ENCODE results near the gene UHRF1. TPM values are rescaled to one million over a fixed set of nuclear protein-coding genes. Genes with fewer than 3 reads are reported as not detected.

Gene UHRF1
- total RNA-seq, 2 donors from 2014 or later: 6.3 to 48.5 TPM

DNA sequence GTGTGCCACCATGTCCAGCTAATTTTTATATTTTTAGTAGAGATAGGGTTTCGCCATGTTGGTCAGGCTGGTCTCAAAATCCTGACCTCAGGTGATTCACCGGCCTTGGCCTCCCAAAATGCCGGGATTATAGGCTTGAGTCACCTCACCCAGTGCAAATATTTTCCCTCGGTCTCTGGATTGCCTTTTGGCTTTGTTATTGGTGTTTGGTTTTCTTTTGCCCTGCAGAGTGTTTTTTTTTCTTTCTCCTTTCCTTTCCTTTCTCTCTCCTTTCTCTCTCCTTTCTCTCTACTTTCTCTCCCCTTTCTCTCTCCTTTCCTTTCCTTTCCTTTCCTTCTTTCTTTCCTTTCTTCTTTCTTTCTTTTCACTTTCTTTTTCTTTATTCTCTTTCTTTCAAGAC lies 92.8 kb downstream of the UHRF1 start:
- Histone ChIP-seq H3K4me1 (peaks cover 5% of the 10 kb centered on the region), H3K27ac (no peak overlapping the region), H3K9me3 (no peaks in the 10 kb centered on the region), H3K36me3 (no peaks in the 10 kb centered on the region), H3K27me3 (no peaks in the 10 kb centered on the region), H3K9ac (ENCODE audit: low read depth in 2 of 2, low read length in 2 of 2) (no peak overlapping the region), H3K4me3 (no peak overlapping the region)
- DNase-seq: no peak
- intact Hi-C loops (cut with DNase I): no loop called here
- TF ChIP-seq, protein P1, sequence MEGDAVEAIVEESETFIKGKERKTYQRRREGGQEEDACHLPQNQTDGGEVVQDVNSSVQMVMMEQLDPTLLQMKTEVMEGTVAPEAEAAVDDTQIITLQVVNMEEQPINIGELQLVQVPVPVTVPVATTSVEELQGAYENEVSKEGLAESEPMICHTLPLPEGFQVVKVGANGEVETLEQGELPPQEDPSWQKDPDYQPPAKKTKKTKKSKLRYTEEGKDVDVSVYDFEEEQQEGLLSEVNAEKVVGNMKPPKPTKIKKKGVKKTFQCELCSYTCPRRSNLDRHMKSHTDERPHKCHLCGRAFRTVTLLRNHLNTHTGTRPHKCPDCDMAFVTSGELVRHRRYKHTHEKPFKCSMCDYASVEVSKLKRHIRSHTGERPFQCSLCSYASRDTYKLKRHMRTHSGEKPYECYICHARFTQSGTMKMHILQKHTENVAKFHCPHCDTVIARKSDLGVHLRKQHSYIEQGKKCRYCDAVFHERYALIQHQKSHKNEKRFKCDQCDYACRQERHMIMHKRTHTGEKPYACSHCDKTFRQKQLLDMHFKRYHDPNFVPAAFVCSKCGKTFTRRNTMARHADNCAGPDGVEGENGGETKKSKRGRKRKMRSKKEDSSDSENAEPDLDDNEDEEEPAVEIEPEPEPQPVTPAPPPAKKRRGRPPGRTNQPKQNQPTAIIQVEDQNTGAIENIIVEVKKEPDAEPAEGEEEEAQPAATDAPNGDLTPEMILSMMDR (IDR thresholded peaks at IDR 0.05): no peak

DNA sequence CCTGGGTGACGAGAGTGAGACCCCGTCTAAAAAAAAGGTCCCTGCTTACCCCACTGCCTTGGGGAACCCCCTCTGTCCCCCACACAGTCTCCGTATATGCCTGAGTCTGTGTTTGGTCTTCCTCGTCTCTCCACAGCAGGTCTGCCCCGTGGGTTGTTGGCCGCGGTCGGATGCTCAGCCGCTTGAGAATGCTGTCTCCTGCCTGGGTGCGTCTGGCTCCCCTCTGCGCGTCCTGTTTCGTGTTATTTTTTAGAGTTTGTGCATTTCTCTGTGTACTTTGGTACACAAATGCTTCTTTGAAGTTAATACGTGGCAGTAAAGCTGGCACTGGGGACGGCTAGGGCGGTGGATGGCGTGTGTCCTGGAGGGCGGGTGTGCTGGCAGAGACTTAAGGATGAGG lies 94.5 kb downstream of the UHRF1 start:
- intact Hi-C loops (cut with DNase I): no loop called here
- H3K4me1 ChIP-seq: peaks cover 5% of the 10 kb centered on the region
- no peak overlapping the region for H3K4me3 ChIP-seq
- TF ChIP-seq, protein P1 (IDR thresholded peaks at IDR 0.05): no peak
- no peaks in the 10 kb centered on the region for H3K36me3 ChIP-seq
- no peaks in the 10 kb centered on the region for H3K27me3 ChIP-seq
- no peaks in the 10 kb centered on the region for H3K9me3 ChIP-seq
- H3K9ac ChIP-seq (ENCODE audit: low read depth in 2 of 2, low read length in 2 of 2): no peak overlapping the region
- no peak for DNase-seq
- H3K27ac ChIP-seq: no peak overlapping the region

DNA sequence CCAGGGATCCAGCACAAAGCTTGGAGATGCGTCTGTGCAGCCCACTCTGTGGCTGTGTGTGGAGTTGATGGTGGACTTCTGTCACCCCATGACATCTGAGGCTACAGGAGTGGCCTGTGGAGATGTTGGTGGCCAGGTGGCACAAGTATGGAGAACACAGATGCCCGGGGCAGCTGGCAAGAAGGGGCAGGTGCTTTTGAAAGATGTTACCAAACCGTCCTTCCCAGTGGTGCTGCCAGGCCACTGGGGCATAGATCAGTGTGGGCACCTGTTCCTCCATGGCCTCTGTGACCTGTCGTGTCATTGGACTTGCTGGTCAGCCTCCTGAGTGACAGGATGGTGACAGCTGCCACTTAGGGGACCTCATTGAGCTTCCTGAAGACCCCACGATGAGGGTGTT lies 95.8 kb downstream of the UHRF1 start:
- H3K9me3 ChIP-seq: no peaks in the 10 kb centered on the region
- TF ChIP-seq, protein P1 (IDR thresholded peaks at IDR 0.05): no peak

DNA sequence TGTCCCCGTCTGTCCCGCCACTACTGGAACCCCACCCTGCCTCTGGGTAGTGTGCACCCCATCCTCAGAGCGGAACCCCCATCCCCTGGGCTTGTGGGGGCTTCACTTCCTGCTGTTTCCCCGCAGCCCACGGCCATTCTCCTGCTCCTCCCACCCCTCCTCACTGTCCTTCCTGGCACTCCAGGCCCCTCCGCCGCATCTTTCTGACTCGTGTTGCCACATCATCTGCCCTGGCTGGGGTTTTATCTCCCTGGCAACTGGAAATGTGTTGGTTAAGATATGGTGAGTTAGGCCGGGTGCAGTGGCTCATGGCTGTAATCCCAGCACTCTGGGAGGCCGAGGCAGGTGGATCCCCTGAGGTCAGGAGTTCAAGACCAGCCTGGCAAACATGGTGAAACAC lies 96.9 kb downstream of the UHRF1 start:
- Histone ChIP-seq H3K27ac (no peak overlapping the region), H3K9me3 (no peaks in the 10 kb centered on the region), H3K36me3 (no peaks in the 10 kb centered on the region), H3K4me1 (peaks cover 5% of the 10 kb centered on the region), H3K9ac (ENCODE audit: low read depth in 2 of 2, low read length in 2 of 2) (no peak overlapping the region), H3K27me3 (no peaks in the 10 kb centered on the region), H3K4me3 (no peak overlapping the region)
- intact Hi-C loops (cut with DNase I): no loop called here
- TF ChIP-seq, protein P1 (IDR thresholded peaks at IDR 0.05): no peak
- no peak for DNase-seq

More for the DNA sequence above, 95.8 kb downstream of the UHRF1 start:
- Histone ChIP-seq H3K4me1 (peaks cover 5% of the 10 kb centered on the region), H3K9ac (ENCODE audit: low read depth in 2 of 2, low read length in 2 of 2) (no peak overlapping the region), H3K4me3 (no peak overlapping the region), H3K27ac (no peak overlapping the region), H3K36me3 (no peaks in the 10 kb centered on the region), H3K27me3 (no peaks in the 10 kb centered on the region)
- intact Hi-C loops (cut with DNase I): no loop called here
- no peak for DNase-seq

DNA sequence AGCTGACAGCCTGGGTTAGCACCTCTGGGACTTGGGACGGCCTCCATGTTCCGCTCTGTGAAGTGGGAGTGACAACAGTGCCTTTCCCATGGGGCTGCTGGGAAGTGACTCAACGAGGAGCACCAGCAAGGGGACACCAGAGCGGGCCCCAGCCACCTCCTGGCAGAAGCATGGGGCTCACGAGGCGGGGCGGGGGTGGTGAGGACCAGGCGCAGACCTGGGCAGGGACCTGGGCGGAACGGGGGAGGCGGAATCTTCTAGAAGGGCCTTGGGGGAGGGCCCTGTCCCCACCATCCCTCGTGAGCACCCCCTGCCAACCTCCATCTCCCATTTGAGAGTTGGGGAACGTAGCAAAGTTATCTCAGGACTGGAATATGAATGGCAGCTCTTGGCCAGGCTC lies 97.5 kb downstream of the UHRF1 start:
- no peaks in the 10 kb centered on the region for H3K9me3 ChIP-seq
- no peaks in the 10 kb centered on the region for H3K36me3 ChIP-seq
- no peak overlapping the region for H3K4me3 ChIP-seq
- H3K27ac ChIP-seq: no peak overlapping the region
- DNase-seq: no peak
- no peaks in the 10 kb centered on the region for H3K27me3 ChIP-seq
- TF ChIP-seq, protein P1 (IDR thresholded peaks at IDR 0.05): no peak
- no peak overlapping the region for H3K9ac ChIP-seq (ENCODE audit: low read depth in 2 of 2, low read length in 2 of 2)
- peaks cover 4% of the 10 kb centered on the region for H3K4me1 ChIP-seq
- intact Hi-C loops (cut with DNase I): no loop called here

Small RNA genes within 50 kb of the gene (microRNA-seq; reads per million reads assigned to microRNA genes)
- gene MIR4747: not detected

Other genes with a start within 250 kb of the UHRF1 start
- 100 to 1,000 TPM; 108 to 182 TPM for gene MYDGF, start 239.2 kb upstream of the UHRF1 start, total RNA-seq
- 100 to 1,000 TPM in 1 of 2 donors, 10 to 100 TPM in 1; 56.3 to 100 TPM for gene DPP9, start 185.7 kb upstream of the UHRF1 start, total RNA-seq
- gene FEM1A, start 117.8 kb upstream of the UHRF1 start, total RNA-seq: 10 to 100 TPM; 10.4 to 13.3 TPM
- gene TICAM1, start 77.8 kb upstream of the UHRF1 start, total RNA-seq: 10 to 100 TPM; 14.0 to 27.2 TPM
- gene PLIN3, start 41.8 kb upstream of the UHRF1 start, total RNA-seq: 100 to 1,000 TPM; 110 TPM
- under 1 TPM in 1 of 2 donors, not detected in 1; 0.15 TPM for gene ARRDC5, start 6.6 kb upstream of the UHRF1 start, total RNA-seq
- 10 to 100 TPM; 35.2 to 52.9 TPM for gene KDM4B, start 59.6 kb downstream of the UHRF1 start, total RNA-seq

Data from colonic mucosa (tissue), 4 donors.